Endothelial cell of umbilical vein (primary cell): ENCODE results near the gene LRP1. TPM values are rescaled to one million over a fixed set of nuclear protein-coding genes. Genes with fewer than 3 reads are reported as not detected.

ENCODE experiments used
- BruUV-seq: library from RNA; stranded (reverse); fragments of 400-500 nt; replicated peaks from 2 replicates; lab custom pipeline; 2021; lab: Mats Ljungman, UMichigan
- CTCF ChIA-PET: fragments of 300-600, 350-600 bp; sonication (Branson Sonifier 250); formaldehyde crosslinking; loops from one replicate; lab custom pipeline; 2021; ENCODE audit warnings: antibody characterized with exemption, inconsistent platforms; lab: Charles Lee
- POLR2A ChIA-PET: fragments of 300-600, 350-600 bp; sonication (Branson Sonifier 250); formaldehyde crosslinking; loops from one replicate; lab custom pipeline; 2021; ENCODE audit warnings: antibody characterized with exemption, inconsistent platforms; lab: Charles Lee
- DNase-seq: peaks from one replicate; pipeline ENCODE4 v3.0.0-alpha.2; 2011; ENCODE audit warnings: low read depth, low spot score
- FAIRE-seq: peaks from 2 replicates; lab custom pipeline; 2011; peaks lifted over from hg19 to GRCh38; lab: Jason Lieb, UNC
- H2AFZ ChIP-seq: 2 replicates; pipeline ENCODE4 v1.6.0; 2012; ENCODE audit warnings: low read depth, low read length, control low read depth, inconsistent platforms
- H3K27ac ChIP-seq: 2 replicates; pipeline ENCODE4 v1.5.1; 2011; ENCODE audit warnings: low read depth, mild to moderate bottlenecking, control low read depth, low read length, moderate library complexity; ENCODE audit not compliant: insufficient read depth
- H3K27me3 ChIP-seq, 2 experiments: 2 replicates each; pipeline versions ENCODE4 v1.6.0 to v1.6.1; 2011; ENCODE audit warnings: low read length in 2 of 2, mixed read lengths in 1 of 2; ENCODE audit not compliant: control insufficient read depth in 2 of 2, insufficient read depth in 2 of 2
- H3K36me3 ChIP-seq, 2 experiments: 2 replicates in 1 of 2; 3 replicates in 1 of 2; pipeline ENCODE4 v1.5.1; 2011; ENCODE audit warnings: low read length in 2 of 2, mild to moderate bottlenecking in 1 of 2, moderate library complexity in 1 of 2; ENCODE audit not compliant: control insufficient read depth in 2 of 2, insufficient read depth in 2 of 2; ENCODE audit errors: extremely low read depth in 1 of 2
- H3K4me1 ChIP-seq: 3 replicates; pipeline ENCODE4 v1.5.1; 2011; ENCODE audit warnings: mild to moderate bottlenecking, low read length; ENCODE audit not compliant: control insufficient read depth, insufficient read depth; ENCODE audit errors: extremely low read depth
- H3K4me2 ChIP-seq: 2 replicates; pipeline ENCODE4 v1.6.1; 2011; ENCODE audit warnings: low read length, control low read depth, mixed read lengths; ENCODE audit not compliant: insufficient read depth
- H3K4me3 ChIP-seq, 3 experiments: fragments of 200-600 bp in 1 of 3; sonication (generic), shearing (Covaris generic) in 1 of 3; replicated peaks in 1 of 3; 2 replicates each; pipeline ENCODE4 v1.5.1; 2011 to 2016; ENCODE audit warnings: control low read depth in 3 of 3, low read length in 3 of 3, mild to moderate bottlenecking in 2 of 3, inconsistent platforms in 1 of 3, low read depth in 1 of 3, moderate library complexity in 1 of 3; ENCODE audit not compliant: insufficient read depth in 1 of 3
- H3K79me2 ChIP-seq: 2 replicates; pipeline ENCODE4 v1.6.0; 2012; ENCODE audit warnings: low read length, inconsistent platforms; ENCODE audit not compliant: control insufficient read depth, insufficient read depth
- H3K9ac ChIP-seq: replicated peaks from 2 replicates; pipeline ENCODE3; 2011; ENCODE audit warnings: low read length, control low read depth; ENCODE audit not compliant: insufficient read depth; ENCODE audit errors: extremely low read depth
- H3K9me1 ChIP-seq: replicated peaks from 3 replicates; pipeline ENCODE4 v1.6.0; 2011; ENCODE audit warnings: mild to moderate bottlenecking, low read length; ENCODE audit not compliant: control insufficient read depth, insufficient read depth; ENCODE audit errors: extremely low read depth
- H3K9me3 ChIP-seq: replicated peaks from 2 replicates; pipeline ENCODE4 v1.5.1; 2012; ENCODE audit warnings: low read length, inconsistent platforms; ENCODE audit not compliant: control insufficient read depth, insufficient read depth
- H4K20me1 ChIP-seq: replicated peaks from 2 replicates; pipeline ENCODE3; 2011; ENCODE audit warnings: mild to moderate bottlenecking, low read length; ENCODE audit not compliant: control insufficient read depth, insufficient read depth; ENCODE audit errors: extremely low read depth
- FOS ChIP-seq: IDR thresholded peaks from 2 replicates; pipeline ENCODE4 v1.6.1; 2011; ENCODE audit warnings: mild to moderate bottlenecking, low read length, moderate library complexity, borderline replicate concordance; ENCODE audit not compliant: insufficient read depth
- GATA2 ChIP-seq: IDR thresholded peaks from 2 replicates; pipeline ENCODE4 v1.7.0; 2011; ENCODE audit warnings: low read depth, mild to moderate bottlenecking, moderate library complexity, mixed read lengths, low read length; ENCODE audit not compliant: insufficient read length, insufficient read depth
- POLR2A ChIP-seq: IDR thresholded peaks from 2 replicates; pipeline ENCODE4 v1.6.1; 2012; ENCODE audit warnings: low read depth, mild to moderate bottlenecking, control low read depth, low read length
- POLR2AphosphoS5 ChIP-seq: IDR thresholded peaks from 2 replicates; pipeline ENCODE4 v1.6.1; 2012; ENCODE audit warnings: low read depth, mild to moderate bottlenecking, control low read depth, low read length, moderate library complexity; ENCODE audit not compliant: insufficient read depth
- dilution Hi-C: fragments of 300-500 bp; cut with MboI; formaldehyde crosslinking; loops from one replicate; pipeline ENCODE4 v1.15.0; 2019; ENCODE audit warnings: low sequenced_read_pairs; ENCODE audit not compliant: extremely low pct_ligation_motif_present
- intact Hi-C: fragments of 100-400 bp; cut with micrococcal nuclease; formaldehyde crosslinking; loops from one replicate; pipeline ENCODE4 v1.10.0; 2022
- polyA plus RNA-seq, 4 experiments: library from polyadenylated mRNA; depleted of rRNA in 3 of 4; stranded (reverse) in 3 of 4; unstranded in 1 of 4; fragments of >200 nt; gene quantifications; 2 replicates each; pipeline versions ENCODE4 v1.2.1 to v1.2.3, GENCODE V29; 2011 to 2012; ENCODE audit warnings: missing spikeins in 1 of 4
- total RNA-seq: library from RNA; stranded (reverse); gene quantifications from 2 replicates; pipeline ENCODE4 v1.2.3, GENCODE V29; 2021
- TF ChIP-seq, protein P1 (sequence below), 2 donors: IDR thresholded peaks; 1 replicate in 1 of 2; 2 replicates in 1 of 2; pipeline ENCODE4 v1.5.1; 2011; ENCODE audit warnings: low read length in 2 of 2, mild to moderate bottlenecking in 2 of 2, moderate library complexity in 2 of 2, control low read depth in 1 of 2, inconsistent platforms in 1 of 2, low read depth in 1 of 2; ENCODE audit not compliant: insufficient read depth in 1 of 2; ENCODE audit errors: extremely low read depth in 1 of 2

Gene LRP1
- total and polyA plus RNA-seq, 2 donors (not counting 3 experiments of a cell fraction or from before 2014, with no cell fraction given), result 1.6 to 4.6 TPM

DNA sequence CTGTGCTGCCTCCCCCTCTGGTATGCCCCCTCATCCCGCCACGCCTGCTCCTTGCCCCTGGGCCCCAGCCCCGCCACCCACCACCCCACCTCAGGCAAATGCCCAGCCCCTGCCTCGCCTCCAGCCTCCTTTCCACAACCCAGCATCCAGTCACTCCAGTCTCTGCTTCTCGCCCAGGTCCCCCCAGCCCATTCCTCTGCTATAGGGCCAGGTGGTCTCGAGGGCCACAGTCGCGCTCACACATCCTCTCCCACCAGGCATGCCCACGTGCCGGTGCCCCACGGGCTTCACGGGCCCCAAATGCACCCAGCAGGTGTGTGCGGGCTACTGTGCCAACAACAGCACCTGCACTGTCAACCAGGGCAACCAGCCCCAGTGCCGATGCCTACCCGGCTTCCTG is 82.2 kb downstream of the LRP1 start:
- H3K9me3 ChIP-seq, result no peaks in the 10 kb centered on the region
- no peak for FAIRE-seq

More for the DNA sequence above, 82.2 kb downstream of the LRP1 start:
- H3K79me2 ChIP-seq, result no peaks in the 10 kb centered on the region
- CTCF ChIA-PET, result interaction anchor here (1.0 kb wide), 1 partner anchor 29 kb away, joined by 4 read pairs; no protein-coding TSS in a partner anchor
- TF ChIP-seq POLR2A (no peak), GATA2 (no peak), POLR2AphosphoS5 (no peak), FOS (no peak)
- TF ChIP-seq, protein P1, sequence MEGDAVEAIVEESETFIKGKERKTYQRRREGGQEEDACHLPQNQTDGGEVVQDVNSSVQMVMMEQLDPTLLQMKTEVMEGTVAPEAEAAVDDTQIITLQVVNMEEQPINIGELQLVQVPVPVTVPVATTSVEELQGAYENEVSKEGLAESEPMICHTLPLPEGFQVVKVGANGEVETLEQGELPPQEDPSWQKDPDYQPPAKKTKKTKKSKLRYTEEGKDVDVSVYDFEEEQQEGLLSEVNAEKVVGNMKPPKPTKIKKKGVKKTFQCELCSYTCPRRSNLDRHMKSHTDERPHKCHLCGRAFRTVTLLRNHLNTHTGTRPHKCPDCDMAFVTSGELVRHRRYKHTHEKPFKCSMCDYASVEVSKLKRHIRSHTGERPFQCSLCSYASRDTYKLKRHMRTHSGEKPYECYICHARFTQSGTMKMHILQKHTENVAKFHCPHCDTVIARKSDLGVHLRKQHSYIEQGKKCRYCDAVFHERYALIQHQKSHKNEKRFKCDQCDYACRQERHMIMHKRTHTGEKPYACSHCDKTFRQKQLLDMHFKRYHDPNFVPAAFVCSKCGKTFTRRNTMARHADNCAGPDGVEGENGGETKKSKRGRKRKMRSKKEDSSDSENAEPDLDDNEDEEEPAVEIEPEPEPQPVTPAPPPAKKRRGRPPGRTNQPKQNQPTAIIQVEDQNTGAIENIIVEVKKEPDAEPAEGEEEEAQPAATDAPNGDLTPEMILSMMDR (IDR thresholded peaks at IDR 0.05; ENCODE audit: extremely low read depth in 1 of 2, insufficient read depth in 1 of 2, low read depth in 1 of 2, low read length in 2 of 2), result no peak
- peaks cover 2% of the 10 kb centered on the region for H3K4me1 ChIP-seq
- no peak overlapping the region for H3K4me3 ChIP-seq
- DNase-seq, result no peak
- no peak overlapping the region for H3K9ac ChIP-seq
- H3K4me2 ChIP-seq, result no peak overlapping the region
- intact Hi-C loops (no loop called here), dilution Hi-C loops (no loop called here)
- no peaks in the 10 kb centered on the region for H3K9me1 ChIP-seq
- H3K27ac ChIP-seq, result no peak overlapping the region
- H2AFZ ChIP-seq, result no peak overlapping the region
- peaks cover 16 to 18% of the 10 kb centered on the region in 2 experiments for H3K27me3 ChIP-seq
- POLR2A ChIA-PET, result no interaction called here
- no peaks in the 10 kb centered on the region for H4K20me1 ChIP-seq
- BruUV-seq, result no TSS peak
- H3K36me3 ChIP-seq, result no peaks in the 10 kb centered on the region
